ENCODE data around the gene CABP5. TPM values are rescaled to one million over a fixed set of nuclear protein-coding genes. Genes with fewer than 3 reads are reported as not detected.

Gene CABP5
- total RNA-seq, 1 donor from 2014 or later: not detected

GRCh38 chr19:48060381-48060780, 16.5 kb upstream of the CABP5 start:
- no peak for TF ChIP-seq CTCF (IDR thresholded peaks at IDR 0.05)
- no peaks in the 10 kb centered on the region for H3K4me1 ChIP-seq
- H3K4me3 ChIP-seq: no peak overlapping the region
- peaks cover 3 to 18% of the 10 kb centered on the region in 2 donors for H3K36me3 ChIP-seq
- intact Hi-C loops (cut with DNase I): no loop called here
- H3K9me3 ChIP-seq: no peaks in the 10 kb centered on the region
- H3K27ac ChIP-seq: no peak overlapping the region
- no peaks in the 10 kb centered on the region for H3K27me3 ChIP-seq
- no peak for DNase-seq (ENCODE audit: low spot score in 2 of 2)

- H3K36me3 ChIP-seq: peaks cover 4 to 20% of the 10 kb centered on the region in 2 donors
- no peaks in the 10 kb centered on the region for H3K27me3 ChIP-seq
- no peak for DNase-seq (ENCODE audit: low spot score in 2 of 2)
- intact Hi-C loops (cut with DNase I): no loop called here
- no peak overlapping the region for H3K4me3 ChIP-seq
- no peaks in the 10 kb centered on the region for H3K4me1 ChIP-seq
- no peak overlapping the region for H3K27ac ChIP-seq
- H3K9me3 ChIP-seq: no peaks in the 10 kb centered on the region
- no peak for TF ChIP-seq CTCF (IDR thresholded peaks at IDR 0.05)
Observed at GRCh38 chr19:48059331-48059730, 15.5 kb upstream of the CABP5 start.

GRCh38 chr19:48053856-48054255, 10.0 kb upstream of the CABP5 start:
- H3K27me3 ChIP-seq: no peaks in the 10 kb centered on the region
- no peaks in the 10 kb centered on the region for H3K4me1 ChIP-seq
- no peak for TF ChIP-seq CTCF (IDR thresholded peaks at IDR 0.05)
- DNase-seq (ENCODE audit: low spot score in 2 of 2): no peak
- intact Hi-C loops (cut with DNase I): no loop called here
- no peak overlapping the region for H3K27ac ChIP-seq
- H3K9me3 ChIP-seq: no peaks in the 10 kb centered on the region
- peaks cover 14 to 46% of the 10 kb centered on the region in 2 donors for H3K36me3 ChIP-seq
- H3K4me3 ChIP-seq: no peak overlapping the region

GRCh38 chr19:48053076-48053475, 9.2 kb upstream of the CABP5 start:
- H3K27me3 ChIP-seq: no peaks in the 10 kb centered on the region
- intact Hi-C loops (cut with DNase I): no loop called here
- H3K9me3 ChIP-seq: no peaks in the 10 kb centered on the region
- no peak for TF ChIP-seq CTCF (IDR thresholded peaks at IDR 0.05)
- no peak for DNase-seq (ENCODE audit: low spot score in 2 of 2)
- H3K4me3 ChIP-seq: no peak overlapping the region
- no peak overlapping the region for H3K27ac ChIP-seq
- H3K4me1 ChIP-seq: no peaks in the 10 kb centered on the region
- peaks cover 14 to 53% of the 10 kb centered on the region in 2 donors for H3K36me3 ChIP-seq

GRCh38 chr19:48051335-48052033, 7.6 kb upstream of the CABP5 start:
- no peak overlapping the region for H3K27ac ChIP-seq
- no peaks in the 10 kb centered on the region for H3K9me3 ChIP-seq
- intact Hi-C loops (cut with DNase I): no loop called here
- H3K4me3 ChIP-seq: no peak overlapping the region
- H3K36me3 ChIP-seq: peaks cover 14 to 61% of the 10 kb centered on the region in 2 donors
- H3K27me3 ChIP-seq: no peaks in the 10 kb centered on the region
- DNase-seq (ENCODE audit: low spot score in 2 of 2): no peak
- H3K4me1 ChIP-seq: no peaks in the 10 kb centered on the region
- TF ChIP-seq CTCF (IDR thresholded peaks at IDR 0.05): no peak

Data from ascending aorta (tissue), 2 donors.